H1 (cell line): ENCODE data around the gene C1orf146. TPM values are rescaled to one million over a fixed set of nuclear protein-coding genes. Genes with fewer than 3 reads are reported as not detected.

Source experiments
- CTCF ChIA-PET: fragments of 300-600 bp; sonication (Branson Sonifier 250); formaldehyde crosslinking; loops from one replicate; lab custom pipeline; 2021; ENCODE audit not compliant: partially characterized antibody; lab: Charles Lee
- POLR2A ChIA-PET: fragments of 300-600 bp; sonication (Branson Sonifier 250); formaldehyde crosslinking; loops from one replicate; lab custom pipeline; 2021; ENCODE audit warnings: inconsistent platforms; ENCODE audit not compliant: partially characterized antibody; lab: Charles Lee
- DNase-seq, 2 experiments: peaks; one replicate each; pipeline versions ENCODE4 v3.0.0 to v3.0.0-alpha.2; 2010 to 2022; ENCODE audit warnings: low spot score in 2 of 2, low read depth in 1 of 2, mixed read lengths in 1 of 2
- FAIRE-seq: peaks from 2 replicates; lab custom pipeline; 2011; peaks lifted over from hg19 to GRCh38; lab: Jason Lieb, UNC
- H2AFZ ChIP-seq: 2 replicates; pipeline ENCODE4 v1.8.1; 2012; ENCODE audit warnings: low read length, inconsistent platforms
- H2AK5ac ChIP-seq: 2 replicates; pipeline ENCODE4 v1.6.1; 2013; ENCODE audit warnings: low read depth, low read length
- H2BK120ac ChIP-seq: replicated peaks from 2 replicates; pipeline ENCODE3; 2013; ENCODE audit warnings: low read depth, low read length, inconsistent platforms
- H2BK12ac ChIP-seq: 2 replicates; pipeline ENCODE4 v1.6.1; 2013; ENCODE audit warnings: low read depth, low read length
- H2BK15ac ChIP-seq: 2 replicates; pipeline ENCODE4 v1.6.1; 2013; ENCODE audit warnings: low read length
- H2BK20ac ChIP-seq: 2 replicates; pipeline ENCODE4 v1.6.1; 2013; ENCODE audit warnings: low read length
- H2BK5ac ChIP-seq: 2 replicates; pipeline ENCODE4 v1.6.1; 2013; ENCODE audit warnings: low read depth, low read length
- H3K14ac ChIP-seq: 2 replicates; pipeline ENCODE4 v1.6.1; 2013; ENCODE audit warnings: inconsistent platforms; ENCODE audit not compliant: insufficient read length
- H3K18ac ChIP-seq: 2 replicates; pipeline ENCODE4 v1.6.1; 2013; ENCODE audit warnings: low read length; ENCODE audit errors: extremely low read depth
- H3K23ac ChIP-seq: 2 replicates; pipeline ENCODE4 v1.6.1; 2013; ENCODE audit warnings: inconsistent platforms; ENCODE audit not compliant: insufficient read length
- H3K23me2 ChIP-seq: 2 replicates; pipeline ENCODE4 v1.6.1; 2013; ENCODE audit warnings: low read depth, low read length
- H3K27ac ChIP-seq: 2 replicates; pipeline ENCODE4 v1.6.1; 2011; ENCODE audit warnings: low read depth, low read length, inconsistent platforms
- H3K27me3 ChIP-seq, 4 experiments: replicated peaks in 1 of 4; 1 replicate in 1 of 4; 2 replicates in 3 of 4; pipeline versions ENCODE4 v1.6.1 to v1.8.1; 2011 to 2013; ENCODE audit warnings: low read length in 3 of 4, mild to moderate bottlenecking in 3 of 4, inconsistent platforms in 2 of 4, mixed read lengths in 2 of 4, moderate library complexity in 1 of 4; ENCODE audit not compliant: control insufficient read depth in 3 of 4, insufficient read depth in 3 of 4; ENCODE audit errors: extremely low read depth in 1 of 4
- H3K36me3 ChIP-seq, 4 experiments: 2 replicates each; pipeline versions ENCODE4 v1.6.1 to v1.8.1; 2011 to 2013; ENCODE audit warnings: mild to moderate bottlenecking in 4 of 4, low read length in 3 of 4, moderate library complexity in 2 of 4, control low read depth in 1 of 4, inconsistent platforms in 1 of 4; ENCODE audit not compliant: insufficient read depth in 4 of 4, control insufficient read depth in 2 of 4
- H3K4ac ChIP-seq: replicated peaks from 2 replicates; pipeline ENCODE3; 2013; ENCODE audit warnings: low read length, low read depth, mixed read lengths, inconsistent platforms; ENCODE audit not compliant: insufficient read length
- H3K4me1 ChIP-seq, 4 experiments: replicated peaks in 1 of 4; 1 replicate in 1 of 4; 2 replicates in 3 of 4; pipeline versions ENCODE4 v1.6.1 to v1.8.1; 2011 to 2013; ENCODE audit warnings: low read length in 3 of 4, inconsistent platforms in 2 of 4, mixed read lengths in 1 of 4; ENCODE audit not compliant: insufficient read depth in 4 of 4, control insufficient read depth in 3 of 4
- H3K4me2 ChIP-seq, 2 experiments: 2 replicates each; pipeline versions ENCODE4 v1.6.1 to v1.8.1; 2011 to 2013; ENCODE audit warnings: low read depth in 2 of 2, low read length in 2 of 2, control low read depth in 1 of 2, inconsistent platforms in 1 of 2, mild to moderate bottlenecking in 1 of 2; ENCODE audit not compliant: insufficient read depth in 1 of 2
- H3K4me3 ChIP-seq, 4 experiments: fragments of 200-600, 300-600 bp in 1 of 4; sonication (generic), shearing (Covaris generic), sonication (Bioruptor Twin) in 1 of 4; 2 replicates each; pipeline versions ENCODE4 v1.5.1 to v1.8.1; 2011 to 2016; ENCODE audit warnings: low read length in 4 of 4, low read depth in 3 of 4, control low read depth in 2 of 4, inconsistent platforms in 2 of 4, mild to moderate bottlenecking in 2 of 4, mixed read lengths in 1 of 4, moderate library complexity in 1 of 4; ENCODE audit not compliant: insufficient read depth in 2 of 4; ENCODE audit errors: extremely low read depth in 1 of 4
- H3K56ac ChIP-seq: replicated peaks from 2 replicates; pipeline ENCODE3; 2013; ENCODE audit warnings: low read depth, mild to moderate bottlenecking, mixed read lengths, low read length, inconsistent platforms; ENCODE audit not compliant: insufficient read length
- H3K79me1 ChIP-seq: 2 replicates; pipeline ENCODE4 v1.6.1; 2013; ENCODE audit warnings: low read depth, low read length, control low read depth
- H3K79me2 ChIP-seq, 2 experiments: 2 replicates each; pipeline versions ENCODE4 v1.6.1 to v1.8.1; 2012 to 2013; ENCODE audit warnings: low read length in 2 of 2, mild to moderate bottlenecking in 2 of 2, inconsistent platforms in 1 of 2; ENCODE audit not compliant: insufficient read depth in 2 of 2, control insufficient read depth in 1 of 2
- H3K9ac ChIP-seq, 4 experiments: replicated peaks in 1 of 4; 1 replicate in 1 of 4; 2 replicates in 3 of 4; pipeline versions ENCODE4 v1.6.1 to v1.8.1; 2011 to 2013; ENCODE audit warnings: low read depth in 3 of 4, low read length in 3 of 4, control low read depth in 2 of 4, mild to moderate bottlenecking in 2 of 4, moderate library complexity in 2 of 4, inconsistent platforms in 1 of 4; ENCODE audit errors: extremely low read depth in 1 of 4
- H3K9me3 ChIP-seq, 2 experiments: 2 replicates each; pipeline versions ENCODE4 v1.6.1 to v1.8.1; 2012 to 2013; ENCODE audit warnings: mild to moderate bottlenecking in 2 of 2, moderate library complexity in 2 of 2, control low read depth in 1 of 2, inconsistent platforms in 1 of 2, low read depth in 1 of 2, low read length in 1 of 2, mixed read lengths in 1 of 2; ENCODE audit not compliant: insufficient read depth in 2 of 2
- H4K20me1 ChIP-seq, 2 experiments: replicated peaks in 1 of 2; 2 replicates each; pipeline versions ENCODE3 to v1.8.1; 2011 to 2013; ENCODE audit warnings: inconsistent platforms in 2 of 2, low read length in 2 of 2, mild to moderate bottlenecking in 1 of 2; ENCODE audit not compliant: insufficient read depth in 2 of 2, control insufficient read depth in 1 of 2
- H4K5ac ChIP-seq: 2 replicates; pipeline ENCODE4 v1.6.1; 2013; ENCODE audit warnings: low read length, low read depth, mixed read lengths, inconsistent platforms; ENCODE audit not compliant: insufficient read length
- H4K8ac ChIP-seq: 2 replicates; pipeline ENCODE4 v1.8.0; 2013; ENCODE audit warnings: mild to moderate bottlenecking, moderate library complexity, low read length, inconsistent platforms; ENCODE audit not compliant: insufficient read depth; ENCODE audit errors: extremely low read depth
- H4K91ac ChIP-seq: replicated peaks from 2 replicates; pipeline ENCODE3; 2013; ENCODE audit warnings: low read length, mixed read lengths, inconsistent platforms; ENCODE audit not compliant: insufficient read length
- ASH2L ChIP-seq: fragments of 200-600, 300-600 bp; sonication (generic); IDR thresholded peaks from one replicate; pipeline ENCODE4 v1.7.1; 2017; ENCODE audit warnings: low read length
- CBX5 ChIP-seq: fragments of 300-800, 300-1000 bp; sonication (generic); IDR thresholded peaks from 2 replicates; pipeline ENCODE4 v1.7.1; 2016; ENCODE audit warnings: antibody characterized with exemption, low read length, low read depth
- POU5F1 ChIP-seq: IDR thresholded peaks from 2 replicates; pipeline ENCODE4 v1.6.1; 2011; ENCODE audit warnings: low read depth, mild to moderate bottlenecking, low read length, moderate library complexity
- WGBS, 2 experiments: shearing (Covaris generic) in 1 of 2; methylation state at CpG; one replicate each; pipeline versions ENCODE4 v1.1.6 to v1.1.7; 2013 to 2015; ENCODE audit warnings: low lambda C conversion rate in 2 of 2, mixed read lengths in 2 of 2, inconsistent platforms in 1 of 2, low coverage in 1 of 2, missing lambda C conversion rate in 1 of 2; ENCODE audit not compliant: insufficient replicate concordance in 2 of 2, insufficient coverage in 1 of 2, insufficient read length in 1 of 2; ENCODE audit errors: extremely low coverage in 1 of 2, missing lambda C conversion rate in 1 of 2; 5-methylcytosine and 5-hydroxymethylcytosine counted together
- polyA plus RNA-seq, 7 experiments: library from polyadenylated mRNA; depleted of rRNA in 3 of 7; stranded (reverse) in 5 of 7; unstranded in 2 of 7; fragments of >200 nt in 5 of 7; fragments of 200-250 nt in 2 of 7; gene quantifications; 1 replicate in 5 of 7; 2 replicates in 1 of 7; 4 replicates in 1 of 7; pipeline versions ENCODE4 v1.2.1 to v1.2.3, GENCODE V29; 2011 to 2013; ENCODE audit warnings: missing spikeins in 2 of 7, mixed read lengths in 2 of 7
- total RNA-seq: library from RNA; stranded (reverse); fragmentation: NEBNext Ultra II Directional; extraction: Animal tissue kit (Norgen Biotek cat#: 25700); gene quantifications from 2 replicates; pipeline ENCODE4 v1.2.1, GENCODE V29; 2021

Gene C1orf146
- total and polyA plus RNA-seq, 2 of the 8 experiments (the other 6 are each of a cell fraction or from before 2014, with no cell fraction given) = not detected

- Histone ChIP-seq H3K14ac (no peak overlapping the region), H3K27ac (no peak overlapping the region), H3K23me2 (no peaks in the 10 kb centered on the region), H2BK15ac (no peak overlapping the region), H3K18ac (no peak overlapping the region), H4K8ac (no peak overlapping the region), H2BK12ac (no peak overlapping the region), H3K4me1 (peaks cover 0 to 2% (median 0%) of the 10 kb centered on the region in 4 experiments; a peak in 2 of 7 replicates), H4K5ac (no peak overlapping the region), H3K79me1 (no peaks in the 10 kb centered on the region), H2BK20ac (no peak overlapping the region), H3K79me2 (no peaks in the 10 kb centered on the region), H3K4ac (no peak overlapping the region), H3K4me2 (no peak overlapping the region), H4K91ac (no peak overlapping the region), H3K23ac (no peak overlapping the region), H3K4me3 (no peak overlapping the region), H3K56ac (no peak overlapping the region), H3K27me3 (no peaks in the 10 kb centered on the region), H2BK120ac (no peak overlapping the region), H2AK5ac (no peak overlapping the region), H3K9ac (no peak overlapping the region), H4K20me1 (no peaks in the 10 kb centered on the region), H2BK5ac (no peak overlapping the region), H3K9me3 (no peaks in the 10 kb centered on the region), H2AFZ (no peak overlapping the region), H3K36me3 (no peaks in the 10 kb centered on the region)
- ChIA-PET CTCF (no interaction called here), POLR2A (interaction anchor here (0.7 kb wide), 1 partner anchor 643 kb away, joined by 3 read pairs; no protein-coding TSS in a partner anchor)
- FAIRE-seq (no peak), DNase-seq (no peak)
- TF ChIP-seq POU5F1 = no peak
- TF ChIP-seq ASH2L = no peak
- no peak for TF ChIP-seq CBX5
- 92% methylated on average over 1 of the region's 1 CpG; no CpG with 5 or more reads in 1 of the 2 experiments for WGBS, 2 experiments
Observed at GRCh38 chr1:92194511-92194910, 23.2 kb upstream of the C1orf146 start.
